Hepatocyte (in vitro differentiated cells): Measurements from ENCODE around the gene MPST. TPM values are rescaled to one million over a fixed set of nuclear protein-coding genes. Genes with fewer than 3 reads are reported as not detected.

Source experiments
- DNase-seq: peaks from one replicate; pipeline ENCODE4 v3.0.0-alpha.2; 2016; ENCODE audit warnings: low spot score
- H2AFZ ChIP-seq: fragments of 200-600 bp; sonication (generic); 2 replicates; pipeline ENCODE4 v1.6.0; 2016; ENCODE audit warnings: antibody characterized with exemption, mild to moderate bottlenecking
- H3K27ac ChIP-seq: fragments of 200-600 bp; sonication (generic); 2 replicates; pipeline ENCODE4 v1.5.1; 2016; ENCODE audit warnings: mild to moderate bottlenecking
- H3K27me3 ChIP-seq: fragments of 200-600 bp; sonication (generic); 2 replicates; pipeline ENCODE4 v1.6.1; 2016
- H3K36me3 ChIP-seq: fragments of 200-600 bp; sonication (generic); replicated peaks from 2 replicates; pipeline ENCODE4 v1.5.1; 2016; ENCODE audit warnings: low read depth; ENCODE audit not compliant: insufficient read depth
- H3K4me1 ChIP-seq: fragments of 200-600 bp; sonication (generic); 2 replicates; pipeline ENCODE4 v1.5.1; 2016; ENCODE audit warnings: mild to moderate bottlenecking, moderate library complexity; ENCODE audit not compliant: insufficient read depth
- H3K4me2 ChIP-seq: fragments of 200-600 bp; sonication (generic); 2 replicates; pipeline ENCODE4 v1.6.0; 2016
- H3K4me3 ChIP-seq: fragments of 200-600 bp; sonication (generic); 2 replicates; pipeline ENCODE4 v1.5.1; 2016; ENCODE audit warnings: mild to moderate bottlenecking
- H3K79me2 ChIP-seq: fragments of 200-600 bp; sonication (generic); 2 replicates; pipeline ENCODE4 v1.6.0; 2017; ENCODE audit warnings: mild to moderate bottlenecking
- H3K9me2 ChIP-seq: fragments of 200-600 bp; sonication (generic); replicated peaks from 2 replicates; pipeline ENCODE4 v1.6.0; 2017; ENCODE audit warnings: mild to moderate bottlenecking; ENCODE audit not compliant: insufficient read depth
- H3K9me3 ChIP-seq: fragments of 200-600 bp; sonication (generic); 2 replicates; pipeline ENCODE4 v1.5.1; 2016; ENCODE audit warnings: low read depth, mild to moderate bottlenecking
- H4K20me1 ChIP-seq: fragments of 200-600 bp; sonication (generic); 2 replicates; pipeline ENCODE4 v1.6.0; 2016; ENCODE audit warnings: mild to moderate bottlenecking; ENCODE audit not compliant: insufficient read depth, poor library complexity, severe bottlenecking
- EZH2 ChIP-seq: fragments of 200-600 bp; sonication (generic); IDR thresholded peaks from 2 replicates; pipeline ENCODE4 v1.6.1; 2016; ENCODE audit warnings: antibody characterized with exemption, mild to moderate bottlenecking, borderline replicate concordance
- EZH2phosphoT487 ChIP-seq: fragments of 200-600 bp; sonication (generic); IDR thresholded peaks from one replicate; pipeline ENCODE4 v1.6.1; 2018; ENCODE audit warnings: antibody characterized with exemption, mild to moderate bottlenecking, low read depth, moderate library complexity; ENCODE audit not compliant: unreplicated experiment, severe bottlenecking
- WGBS: methylation state at CpG from one replicate; pipeline ENCODE4 v1.1.6; 2016; ENCODE audit warnings: low lambda C conversion rate; ENCODE audit errors: missing lambda C conversion rate; 5-methylcytosine and 5-hydroxymethylcytosine counted together
- polyA plus RNA-seq: library from polyadenylated mRNA; unstranded; fragments of >200 nt; fragmentation: Nextera tagmentation; extraction: Ambion mirVana; gene quantifications from 2 replicates; pipeline ENCODE4 v1.2.1, GENCODE V29; 2016
- total RNA-seq: library from RNA; depleted of rRNA; stranded (reverse); fragments of >200 nt; gene quantifications from 2 replicates; pipeline ENCODE4 v1.2.3, GENCODE V29; 2014
- TF ChIP-seq, protein P1 (sequence below): fragments of 200-600 bp; sonication (generic); IDR thresholded peaks from 2 replicates; pipeline ENCODE4 v1.5.1; 2016; ENCODE audit warnings: antibody characterized with exemption, mild to moderate bottlenecking; ENCODE audit not compliant: poor library complexity

Gene MPST
- total and polyA plus RNA-seq, 2 experiments from 2014 or later, result 136 to 193 TPM

DNA sequence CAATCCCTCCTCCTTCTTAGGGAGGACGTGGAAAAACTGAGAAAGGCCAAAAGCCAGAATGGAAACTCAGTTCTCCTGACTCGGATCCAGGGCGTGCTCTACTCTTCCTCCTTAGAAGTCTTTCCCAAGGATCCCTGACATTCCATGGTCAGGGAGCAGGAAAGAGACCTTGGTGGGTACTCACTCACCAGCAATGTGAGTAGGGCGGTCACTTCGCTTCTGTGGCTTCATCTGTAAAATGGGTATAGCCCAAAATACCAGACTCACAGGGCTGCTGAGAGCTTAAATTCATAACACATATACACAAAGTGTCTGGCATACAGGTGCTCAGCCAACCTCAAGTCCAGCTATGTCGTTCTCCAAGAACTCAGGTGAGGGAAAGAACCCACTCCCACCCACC is 31.4 kb downstream of the MPST start:
- no peaks in the 10 kb centered on the region for H3K9me2 ChIP-seq
- TF ChIP-seq EZH2phosphoT487, result no peak
- no peak for TF ChIP-seq EZH2
- TF ChIP-seq, protein P1, sequence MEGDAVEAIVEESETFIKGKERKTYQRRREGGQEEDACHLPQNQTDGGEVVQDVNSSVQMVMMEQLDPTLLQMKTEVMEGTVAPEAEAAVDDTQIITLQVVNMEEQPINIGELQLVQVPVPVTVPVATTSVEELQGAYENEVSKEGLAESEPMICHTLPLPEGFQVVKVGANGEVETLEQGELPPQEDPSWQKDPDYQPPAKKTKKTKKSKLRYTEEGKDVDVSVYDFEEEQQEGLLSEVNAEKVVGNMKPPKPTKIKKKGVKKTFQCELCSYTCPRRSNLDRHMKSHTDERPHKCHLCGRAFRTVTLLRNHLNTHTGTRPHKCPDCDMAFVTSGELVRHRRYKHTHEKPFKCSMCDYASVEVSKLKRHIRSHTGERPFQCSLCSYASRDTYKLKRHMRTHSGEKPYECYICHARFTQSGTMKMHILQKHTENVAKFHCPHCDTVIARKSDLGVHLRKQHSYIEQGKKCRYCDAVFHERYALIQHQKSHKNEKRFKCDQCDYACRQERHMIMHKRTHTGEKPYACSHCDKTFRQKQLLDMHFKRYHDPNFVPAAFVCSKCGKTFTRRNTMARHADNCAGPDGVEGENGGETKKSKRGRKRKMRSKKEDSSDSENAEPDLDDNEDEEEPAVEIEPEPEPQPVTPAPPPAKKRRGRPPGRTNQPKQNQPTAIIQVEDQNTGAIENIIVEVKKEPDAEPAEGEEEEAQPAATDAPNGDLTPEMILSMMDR, result no peak
- H3K4me2 ChIP-seq, result peak overlapping the region; percentile 93
- no peaks in the 10 kb centered on the region for H3K9me3 ChIP-seq
- H3K4me1 ChIP-seq, result peaks cover 5% of the 10 kb centered on the region
- no peaks in the 10 kb centered on the region for H3K36me3 ChIP-seq
- H3K27me3 ChIP-seq, result no peaks in the 10 kb centered on the region
- H4K20me1 ChIP-seq, result no peaks in the 10 kb centered on the region
- 87% methylated on average over 6 of the region's 6 CpGs for WGBS
- DNase-seq, result no peak
- no peak overlapping the region for H2AFZ ChIP-seq
- H3K27ac ChIP-seq, result no peak overlapping the region
- no peaks in the 10 kb centered on the region for H3K79me2 ChIP-seq
- H3K4me3 ChIP-seq, result no peak overlapping the region

DNA sequence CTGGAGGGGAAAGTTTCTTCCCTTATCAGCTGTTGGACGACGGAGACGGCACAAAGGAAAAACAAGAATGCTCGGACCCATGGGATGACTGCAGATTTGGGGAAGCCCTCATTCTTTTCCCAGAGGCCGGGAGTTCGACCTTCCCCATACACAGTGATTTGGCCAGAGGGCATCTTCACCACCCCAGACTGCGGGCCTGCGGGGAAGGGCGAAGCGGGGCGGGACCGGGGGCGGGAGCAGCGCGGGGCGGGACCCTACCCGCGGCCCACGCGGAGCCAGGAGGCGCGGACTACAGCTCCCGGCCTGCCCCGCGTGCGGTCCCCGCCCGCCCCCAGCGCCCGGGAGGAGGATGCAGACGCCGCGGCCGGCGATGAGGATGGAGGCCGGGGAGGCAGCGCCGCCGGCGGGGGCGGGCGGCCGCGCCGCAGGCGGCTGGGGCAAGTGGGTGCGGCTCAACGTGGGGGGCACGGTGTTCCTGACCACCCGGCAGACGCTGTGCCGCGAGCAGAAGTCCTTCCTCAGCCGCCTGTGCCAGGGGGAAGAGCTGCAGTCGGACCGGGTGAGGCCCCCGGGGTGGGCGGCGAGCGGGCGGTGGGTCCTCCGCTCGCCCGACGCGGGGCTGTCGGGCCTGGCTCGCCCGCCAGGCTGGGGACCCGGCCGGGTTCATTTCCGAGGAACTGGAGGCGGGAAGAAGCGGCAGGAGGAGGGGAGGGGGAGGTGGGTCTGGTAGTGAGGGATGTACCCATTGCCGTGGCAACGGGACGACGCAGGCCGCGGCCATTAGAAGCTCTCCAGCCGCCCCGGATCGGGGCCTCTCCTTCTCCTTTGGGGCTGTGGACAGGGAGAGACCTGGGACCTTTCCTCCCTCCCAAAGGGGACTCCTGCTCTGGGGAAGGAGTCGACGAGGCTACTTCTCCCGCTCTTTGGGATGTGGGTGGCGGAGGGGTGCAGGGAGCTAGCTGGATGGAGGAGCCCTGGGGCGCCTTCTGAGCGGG is 32.1 kb downstream of the MPST start, which contains the start of gene KCTD17:
TSS of gene KCTD17 (plus strand) at position 352 of the 995 bp plus-strand sequence. CDS start at position 371, 19 bp downstream.
- Histone ChIP-seq H3K4me1 (peaks cover 5% of the 10 kb centered on the region), H2AFZ (peak within 1 kb of the TSS; percentile 92), H3K4me3 (peak within 1 kb of the TSS; percentile 93), H3K9me3 (no peaks in the 10 kb centered on the region), H3K9me2 (no peaks in the 10 kb centered on the region), H3K36me3 (no peaks in the 10 kb centered on the region), H3K27ac (no peak within 1 kb of the TSS), H3K27me3 (no peaks in the 10 kb centered on the region), H3K4me2 (peak within 1 kb of the TSS; percentile 93), H4K20me1 (no peaks in the 10 kb centered on the region), H3K79me2 (no peaks in the 10 kb centered on the region)
- 17% methylated on average over 25 of the region's 89 CpGs for WGBS
- TF ChIP-seq EZH2 (no peak), EZH2phosphoT487 (no peak)
- TF ChIP-seq, protein P1, result no peak
- peak; percentile 85 for DNase-seq

DNA sequence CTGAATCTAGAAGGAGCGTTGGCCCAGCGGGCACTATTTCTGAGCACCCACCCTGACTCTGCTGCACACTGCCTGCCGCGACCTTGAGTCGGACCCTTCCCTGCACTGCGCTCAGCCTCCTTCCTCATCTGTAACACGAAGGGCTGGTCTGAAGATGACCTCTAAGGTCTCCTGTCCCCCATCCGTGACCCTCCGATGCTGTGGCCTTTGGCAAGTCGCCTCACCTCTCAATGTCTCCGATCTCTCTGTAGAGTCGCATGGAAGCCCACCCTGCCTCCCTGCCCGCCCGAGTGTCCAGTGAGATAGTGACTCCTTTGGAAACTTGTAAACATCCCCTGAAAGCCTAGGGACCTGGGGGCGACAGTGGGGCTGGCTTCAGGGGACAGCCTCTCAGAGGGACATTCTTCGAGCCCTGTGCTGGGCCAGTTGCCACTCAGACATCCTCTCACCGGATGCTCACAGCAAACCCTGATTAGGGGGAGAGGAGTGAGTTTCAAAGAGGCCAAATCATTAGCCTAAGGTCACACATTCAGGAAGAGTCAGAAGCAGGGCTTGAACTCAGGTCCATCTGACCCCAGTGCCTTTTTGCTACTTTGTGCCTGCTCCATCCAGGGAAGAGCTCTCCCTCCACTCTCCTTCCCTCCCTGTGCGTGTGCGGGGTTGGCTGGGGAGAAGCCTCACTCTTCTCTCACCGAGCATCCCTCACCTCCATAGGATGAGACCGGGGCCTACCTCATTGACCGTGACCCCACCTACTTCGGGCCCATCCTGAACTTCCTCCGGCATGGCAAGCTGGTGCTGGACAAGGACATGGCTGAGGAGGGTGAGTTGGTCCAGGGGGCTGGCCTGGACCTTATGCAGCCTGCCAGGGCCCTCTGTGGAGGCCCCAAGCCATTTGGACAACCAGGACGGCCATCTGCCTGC is 33.1 kb downstream of the MPST start:
- Histone ChIP-seq H3K36me3 (no peaks in the 10 kb centered on the region), H3K4me2 (peak overlapping the region; percentile 93), H2AFZ (peak overlapping the region; percentile 92), H3K27ac (no peak overlapping the region), H4K20me1 (no peaks in the 10 kb centered on the region), H3K9me3 (no peaks in the 10 kb centered on the region), H3K27me3 (no peaks in the 10 kb centered on the region), H3K4me1 (peaks cover 5% of the 10 kb centered on the region), H3K9me2 (no peaks in the 10 kb centered on the region), H3K4me3 (peak overlapping the region; percentile 93), H3K79me2 (no peaks in the 10 kb centered on the region)
- no peak for TF ChIP-seq EZH2
- TF ChIP-seq, protein P1, result no peak
- TF ChIP-seq EZH2phosphoT487, result no peak
- DNase-seq, result no peak
- 88% methylated on average over 25 of the region's 25 CpGs for WGBS
